ENCODE measurements around the gene FES. TPM values are rescaled to one million over a fixed set of nuclear protein-coding genes. Genes with fewer than 3 reads are reported as not detected.
A peak's percentile ranks its signal among the peaks of the same experiment; 100 is the strongest.
"Not testable (repeated sequence)": the region's sequence is repeated elsewhere in the genome, so short reads cannot be mapped to it uniquely, and the experiment has no call there.

The FES gene
- total RNA-seq, 1 donor = 17.3 TPM

- DNase-seq (ENCODE audit: low read depth) = peak; percentile 49
- peak overlapping the region; percentile 76 for H3K4me3 ChIP-seq (ENCODE audit: low read depth, low read length)
- TF ChIP-seq, protein P1, sequence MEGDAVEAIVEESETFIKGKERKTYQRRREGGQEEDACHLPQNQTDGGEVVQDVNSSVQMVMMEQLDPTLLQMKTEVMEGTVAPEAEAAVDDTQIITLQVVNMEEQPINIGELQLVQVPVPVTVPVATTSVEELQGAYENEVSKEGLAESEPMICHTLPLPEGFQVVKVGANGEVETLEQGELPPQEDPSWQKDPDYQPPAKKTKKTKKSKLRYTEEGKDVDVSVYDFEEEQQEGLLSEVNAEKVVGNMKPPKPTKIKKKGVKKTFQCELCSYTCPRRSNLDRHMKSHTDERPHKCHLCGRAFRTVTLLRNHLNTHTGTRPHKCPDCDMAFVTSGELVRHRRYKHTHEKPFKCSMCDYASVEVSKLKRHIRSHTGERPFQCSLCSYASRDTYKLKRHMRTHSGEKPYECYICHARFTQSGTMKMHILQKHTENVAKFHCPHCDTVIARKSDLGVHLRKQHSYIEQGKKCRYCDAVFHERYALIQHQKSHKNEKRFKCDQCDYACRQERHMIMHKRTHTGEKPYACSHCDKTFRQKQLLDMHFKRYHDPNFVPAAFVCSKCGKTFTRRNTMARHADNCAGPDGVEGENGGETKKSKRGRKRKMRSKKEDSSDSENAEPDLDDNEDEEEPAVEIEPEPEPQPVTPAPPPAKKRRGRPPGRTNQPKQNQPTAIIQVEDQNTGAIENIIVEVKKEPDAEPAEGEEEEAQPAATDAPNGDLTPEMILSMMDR (IDR thresholded peaks at IDR 0.05; ENCODE audit: insufficient read depth, low read depth, low read length) = no peak
Observed at GRCh38 chr15:90871139-90871715, 13.1 kb upstream of the FES start.

DNA sequence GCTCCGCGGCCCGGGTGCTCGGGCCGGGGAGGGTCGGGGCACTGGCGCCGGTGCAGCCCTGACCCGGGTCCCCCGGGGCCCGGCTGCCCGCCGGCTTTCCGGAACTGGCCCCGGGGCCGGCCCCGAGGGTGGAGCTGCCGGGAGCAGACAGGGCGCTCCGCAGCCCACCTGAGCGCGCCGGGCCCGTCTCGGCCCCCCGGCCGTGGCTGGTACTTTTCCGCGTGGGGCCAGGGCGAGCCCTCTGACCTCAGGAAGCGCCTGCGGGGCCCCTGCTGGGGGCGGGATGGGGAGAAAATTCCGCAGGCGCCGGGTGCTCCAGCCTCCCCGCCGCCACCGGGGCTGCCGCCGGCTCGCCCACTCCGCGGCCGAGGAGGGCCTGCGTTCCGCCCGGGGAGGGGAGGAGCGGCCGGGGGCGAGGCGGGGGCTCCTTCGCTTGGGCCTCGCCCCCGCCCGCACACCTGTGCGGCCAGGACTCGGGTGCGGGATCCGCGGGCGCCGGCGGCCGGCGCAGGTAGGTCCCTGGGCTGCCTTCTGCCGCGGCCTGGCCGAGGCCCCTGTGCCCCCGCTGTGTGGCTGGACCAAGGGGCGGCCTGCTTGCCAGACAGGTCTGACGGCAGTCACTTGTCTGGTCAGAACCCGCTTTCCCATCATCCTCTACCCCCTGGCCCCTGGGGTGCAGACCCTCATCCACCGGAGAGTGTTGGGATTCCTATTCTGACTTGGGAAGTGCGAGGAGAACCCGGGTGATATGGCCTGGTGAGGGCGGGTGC, 12.4 kb upstream of the FES start:
- no peak for DNase-seq (ENCODE audit: low read depth)
- H3K4me3 ChIP-seq (ENCODE audit: low read depth, low read length) = peak overlapping the region; percentile 76
- TF ChIP-seq, protein P1 (IDR thresholded peaks at IDR 0.05; ENCODE audit: insufficient read depth, low read depth, low read length) = no peak

DNA sequence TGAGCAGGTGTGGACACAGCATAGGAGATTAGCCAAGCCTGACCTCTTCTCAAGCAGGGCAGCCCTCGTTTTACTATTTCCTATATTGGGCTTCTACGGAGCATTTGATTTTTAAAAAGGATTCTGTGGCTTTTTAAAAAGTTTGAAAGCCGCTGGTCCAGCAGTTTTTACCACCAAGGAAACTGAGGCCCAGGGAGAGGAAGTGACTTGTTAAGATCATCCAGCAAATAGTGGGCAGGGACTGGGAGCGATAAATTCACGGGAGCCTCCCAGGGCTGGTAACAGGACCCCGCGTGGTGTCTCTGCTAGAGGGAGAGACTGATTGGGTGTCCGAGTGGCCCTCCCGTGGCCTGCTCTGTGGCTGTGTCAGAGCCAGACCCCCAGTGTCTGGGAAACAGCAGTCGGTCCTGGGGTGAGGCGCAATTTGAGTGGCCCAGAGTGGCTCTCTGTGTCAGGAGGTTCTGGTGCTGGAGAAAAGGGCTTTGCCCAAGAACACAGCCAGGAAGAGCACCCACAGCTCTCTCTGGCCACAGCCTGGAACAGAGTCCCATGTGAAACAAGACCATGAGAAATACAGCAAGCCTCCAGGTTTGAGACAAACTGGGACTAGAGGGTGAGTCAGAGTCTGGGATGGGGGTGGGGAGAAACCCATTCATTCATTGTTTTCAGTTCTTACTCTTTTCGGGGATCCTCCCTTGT, 11.7 kb upstream of the FES start:
- H3K4me3 ChIP-seq (ENCODE audit: low read depth, low read length) = peak overlapping the region; percentile 76
- TF ChIP-seq, protein P1 (IDR thresholded peaks at IDR 0.05; ENCODE audit: insufficient read depth, low read depth, low read length) = no peak
- peak; percentile 81 for DNase-seq (ENCODE audit: low read depth)

DNA sequence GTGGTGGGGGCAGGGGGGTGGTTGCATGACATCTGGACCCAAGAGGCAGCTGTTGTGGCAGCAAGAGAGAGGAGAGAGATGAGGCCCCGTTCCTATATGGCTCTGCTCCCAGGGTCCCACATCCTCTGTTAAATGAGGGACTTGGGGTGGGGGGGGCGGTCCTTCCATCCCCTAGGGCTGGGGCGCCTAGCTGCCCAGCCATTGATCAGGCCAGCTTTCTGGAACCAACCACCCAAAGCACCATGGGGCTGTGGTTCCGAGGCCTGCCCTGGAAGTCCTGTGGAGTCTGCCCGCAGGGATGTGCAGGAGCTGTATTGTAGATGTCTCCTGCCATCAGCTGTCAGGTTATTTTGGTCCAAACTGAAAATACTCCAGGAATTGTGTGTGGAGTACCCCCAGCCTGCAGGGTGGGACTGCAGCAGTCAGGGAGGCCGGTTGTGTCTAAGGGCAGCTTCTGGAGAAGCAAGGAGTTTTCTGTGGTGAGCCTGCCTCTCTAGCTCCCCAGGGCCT, 10.8 kb upstream of the FES start:
- no peak for DNase-seq (ENCODE audit: low read depth)

DNA sequence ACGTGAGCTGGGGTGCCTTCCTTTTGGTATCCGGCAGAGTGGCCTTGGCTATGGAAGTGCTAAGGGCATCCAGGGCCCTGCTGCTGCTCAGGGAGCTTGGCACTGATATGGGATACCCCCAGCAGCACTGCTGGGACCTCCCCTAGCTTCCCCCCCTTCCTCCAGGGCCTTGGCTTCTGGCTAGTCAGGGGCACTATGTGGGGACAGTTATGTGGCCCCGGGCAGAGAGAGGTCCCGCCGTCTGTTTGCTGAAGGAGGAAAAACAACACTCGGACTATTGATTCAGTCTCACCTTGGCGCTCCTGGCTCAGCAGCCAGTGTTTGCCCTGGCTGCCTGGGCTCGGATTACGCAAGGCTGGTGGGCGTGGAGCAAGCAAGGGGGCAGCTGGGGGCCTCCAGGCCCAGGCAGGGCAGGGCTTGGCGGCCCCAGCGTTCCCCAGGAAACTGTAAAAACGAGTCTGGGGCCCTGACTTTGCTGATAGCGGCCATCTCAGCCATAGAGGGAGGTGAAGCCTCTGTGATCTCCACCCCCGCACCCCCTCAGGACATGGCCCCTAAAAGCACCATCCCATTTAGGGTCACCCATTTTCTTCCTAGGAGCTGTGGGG, 10.2 kb upstream of the FES start:
- DNase-seq (ENCODE audit: low read depth) = peak; percentile 61
- H3K4me3 ChIP-seq (ENCODE audit: low read depth, low read length) = peak overlapping the region; percentile 2
- TF ChIP-seq, protein P1 (IDR thresholded peaks at IDR 0.05; ENCODE audit: insufficient read depth, low read depth, low read length) = no peak

More for the DNA sequence above, 10.8 kb upstream of the FES start:
- TF ChIP-seq, protein P1 (IDR thresholded peaks at IDR 0.05; ENCODE audit: insufficient read depth, low read depth, low read length) = no peak
- H3K4me3 ChIP-seq (ENCODE audit: low read depth, low read length) = peak overlapping the region; percentile 76

DNA sequence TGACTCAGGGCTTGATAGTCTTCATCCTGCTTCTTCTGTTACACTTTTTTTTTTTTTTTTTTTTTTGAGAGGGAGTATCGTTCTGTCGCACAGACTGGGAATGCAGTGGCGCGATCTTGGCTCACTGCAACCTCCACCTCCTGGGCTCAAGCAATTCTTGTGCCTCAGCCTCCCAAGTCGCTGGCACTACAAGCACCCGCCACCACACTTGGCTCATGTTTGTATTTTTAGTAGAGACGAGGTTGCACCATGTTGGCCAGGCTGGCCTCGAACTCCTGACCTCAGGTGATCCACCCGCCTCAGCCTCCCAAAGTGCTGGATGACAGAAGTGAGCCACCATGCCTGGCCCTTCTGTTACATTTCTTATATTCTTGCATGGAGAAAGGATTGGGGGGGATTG, 9.3 kb upstream of the FES start:
- not testable (repeated sequence) for H3K4me3 ChIP-seq (ENCODE audit: low read depth, low read length); DNase-seq (ENCODE audit: low read depth)

All from fibroblast of villous mesenchyme (primary cell).